ENCODE results near the gene NOS3. TPM values are rescaled to one million over a fixed set of nuclear protein-coding genes. Genes with fewer than 3 reads are reported as not detected.

Gene NOS3
- total RNA-seq, 2 donors from 2014 or later = 4.0 to 4.2 TPM

- intact Hi-C loops (cut with DNase I) = loop anchor here (5.0 kb wide), 1 partner anchor 78 kb away; no protein-coding TSS in a partner anchor
- H3K36me3 ChIP-seq = no peaks in the 10 kb centered on the region
These were observed 43.7 kb downstream of the NOS3 start for GRCh38 chr7:151034312-151035025.

DNA sequence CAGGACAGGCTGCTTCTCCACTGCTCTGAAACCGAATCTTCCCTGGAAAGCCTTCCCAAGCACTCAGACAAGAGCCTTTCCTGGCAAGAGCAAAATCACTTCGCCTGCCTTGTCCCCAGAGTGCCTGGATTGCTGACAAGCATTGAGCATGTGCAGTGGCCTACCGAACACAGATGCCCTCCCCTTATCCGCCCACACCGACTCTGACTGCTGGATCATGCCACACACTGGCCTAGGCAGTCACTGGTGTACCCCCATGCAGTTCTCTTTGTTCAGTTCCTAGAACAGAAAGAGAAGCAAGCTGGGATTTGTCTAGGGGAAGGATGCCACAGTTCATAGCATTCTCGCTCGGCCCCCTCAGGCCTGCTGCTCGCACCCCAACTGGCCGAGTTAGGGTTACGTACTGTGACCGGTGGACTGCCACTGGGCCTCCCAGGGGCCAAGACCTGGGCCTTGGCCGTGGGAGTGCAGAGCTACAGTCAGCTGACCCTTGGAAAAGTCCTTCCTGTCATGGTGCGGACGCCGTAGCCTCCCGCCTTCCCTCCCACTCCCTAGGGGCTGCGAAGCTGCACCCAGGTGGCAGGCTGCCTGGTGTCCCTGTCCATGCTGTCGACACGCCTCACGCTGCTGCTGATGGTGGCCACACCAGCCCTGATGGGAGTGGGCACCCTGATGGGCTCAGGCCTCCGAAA, 44.4 kb downstream of the NOS3 start:
- no peaks in the 10 kb centered on the region for H3K27me3 ChIP-seq
- no peak overlapping the region for H3K27ac ChIP-seq
- intact Hi-C loops (cut with DNase I) = no loop called here
- no peak overlapping the region for H3K9ac ChIP-seq (ENCODE audit: low read depth in 2 of 2, low read length in 2 of 2)
- DNase-seq = no peak
- TF ChIP-seq CTCF (IDR thresholded peaks at IDR 0.05) = no peak
- H3K36me3 ChIP-seq = no peaks in the 10 kb centered on the region
- no peaks in the 10 kb centered on the region for H3K4me1 ChIP-seq
- H3K4me3 ChIP-seq = no peak overlapping the region
- H3K9me3 ChIP-seq = no peaks in the 10 kb centered on the region

More at GRCh38 chr7:151034312-151035025, 43.7 kb downstream of the NOS3 start:
- H3K4me3 ChIP-seq = no peak overlapping the region
- no peaks in the 10 kb centered on the region for H3K9me3 ChIP-seq
- no peaks in the 10 kb centered on the region for H3K27me3 ChIP-seq
- no peak for TF ChIP-seq CTCF (IDR thresholded peaks at IDR 0.05)
- no peaks in the 10 kb centered on the region for H3K4me1 ChIP-seq
- no peak for DNase-seq
- no peak overlapping the region for H3K27ac ChIP-seq
- H3K9ac ChIP-seq (ENCODE audit: low read depth in 2 of 2, low read length in 2 of 2) = no peak overlapping the region

- H3K36me3 ChIP-seq = no peaks in the 10 kb centered on the region
These were observed 45.1 kb downstream of the NOS3 start for GRCh38 chr7:151035902-151036301.

DNA sequence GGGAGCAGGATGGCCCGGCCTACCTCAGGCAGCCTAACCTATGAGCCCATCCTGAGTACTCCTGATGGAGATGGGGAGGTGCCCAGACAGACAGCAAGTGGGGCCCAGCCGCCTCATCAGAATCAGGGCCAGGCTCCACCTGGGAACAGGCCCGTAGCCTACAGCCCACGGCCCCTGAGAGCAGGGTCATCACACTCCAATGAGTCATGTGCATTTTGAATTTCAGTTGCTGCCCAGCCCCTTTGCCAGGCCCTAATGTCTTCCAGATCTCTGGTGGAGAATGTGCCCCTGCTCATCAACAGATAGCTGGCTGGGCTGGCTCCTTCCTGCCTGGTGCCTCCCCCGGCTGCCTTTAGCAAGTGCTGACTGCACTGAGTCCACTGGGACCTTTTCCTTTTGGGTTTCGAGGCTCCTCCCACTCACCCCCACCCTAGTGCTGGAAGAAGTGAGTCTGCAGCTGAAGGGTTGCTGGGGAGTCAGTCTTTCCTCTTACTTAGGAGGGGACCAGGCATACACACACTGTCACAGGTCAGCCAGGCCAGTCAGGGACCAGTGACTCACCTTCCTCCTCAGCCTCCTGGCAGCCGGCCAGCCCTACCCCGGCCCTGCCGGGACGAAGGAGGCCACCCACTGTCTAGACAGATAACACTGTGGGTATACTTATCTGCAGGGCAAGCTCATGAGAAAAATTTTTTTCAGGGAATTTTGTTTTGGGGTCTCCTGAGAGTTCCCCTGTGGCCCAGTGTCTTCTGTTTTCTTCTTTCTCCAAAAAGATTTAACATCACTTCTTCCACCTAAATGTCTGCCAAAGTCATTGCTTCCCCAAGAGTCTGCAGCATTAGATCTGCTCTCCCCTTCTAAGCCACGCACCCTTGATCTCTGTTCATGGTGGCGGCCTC, 48.4 kb downstream of the NOS3 start:
- H3K9me3 ChIP-seq = no peaks in the 10 kb centered on the region
- H3K4me3 ChIP-seq = no peak overlapping the region
- no peak for TF ChIP-seq CTCF (IDR thresholded peaks at IDR 0.05)
- DNase-seq = peak; percentile 65
- intact Hi-C loops (cut with DNase I) = no loop called here
- no peaks in the 10 kb centered on the region for H3K27me3 ChIP-seq
- H3K27ac ChIP-seq = no peak overlapping the region
- no peaks in the 10 kb centered on the region for H3K4me1 ChIP-seq
- no peaks in the 10 kb centered on the region for H3K36me3 ChIP-seq
- no peak overlapping the region for H3K9ac ChIP-seq (ENCODE audit: low read depth in 2 of 2, low read length in 2 of 2)

More at GRCh38 chr7:151035902-151036301, 45.1 kb downstream of the NOS3 start:
- H3K4me3 ChIP-seq = no peak overlapping the region
- intact Hi-C loops (cut with DNase I) = no loop called here
- H3K9me3 ChIP-seq = no peaks in the 10 kb centered on the region
- H3K27ac ChIP-seq = no peak overlapping the region
- DNase-seq = no peak
- no peaks in the 10 kb centered on the region for H3K27me3 ChIP-seq
- no peak overlapping the region for H3K9ac ChIP-seq (ENCODE audit: low read depth in 2 of 2, low read length in 2 of 2)
- H3K4me1 ChIP-seq = no peaks in the 10 kb centered on the region
- no peak for TF ChIP-seq CTCF (IDR thresholded peaks at IDR 0.05)

DNA sequence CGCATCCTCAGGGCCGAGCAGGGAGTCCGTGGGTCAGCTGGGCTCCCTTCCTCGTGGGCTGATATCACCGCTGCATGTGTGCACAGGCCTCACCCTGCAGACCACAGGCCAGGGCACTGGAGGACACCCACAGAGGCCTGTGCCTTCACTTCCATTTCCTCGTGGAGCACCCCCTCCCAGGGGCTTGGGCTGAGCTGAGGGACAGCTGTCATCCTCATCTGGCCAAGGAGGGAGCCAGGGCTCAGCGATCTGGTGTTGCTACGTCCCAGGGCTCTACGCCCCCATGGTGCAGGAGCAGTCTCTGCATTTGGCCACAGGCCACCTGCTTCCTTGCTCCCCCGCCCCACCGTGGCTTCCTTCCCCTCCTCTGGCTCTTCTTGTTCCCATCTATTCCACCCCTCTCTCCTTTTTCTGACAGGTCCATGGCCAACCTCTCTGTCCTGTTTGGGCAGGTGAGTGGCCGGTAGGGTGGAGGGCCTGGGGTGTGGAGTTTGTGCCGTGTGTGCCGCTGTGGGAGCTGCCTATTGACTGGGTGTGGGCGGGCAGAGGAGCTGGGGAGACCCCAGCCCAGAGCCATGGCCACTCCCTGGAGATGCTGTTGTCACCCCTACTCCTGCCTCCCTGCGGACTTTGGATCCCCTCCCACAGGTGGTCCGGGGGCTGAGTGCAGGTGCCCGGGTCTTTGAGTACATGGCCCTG, 49.2 kb downstream of the NOS3 start:
- no peak overlapping the region for H3K4me3 ChIP-seq
- no peaks in the 10 kb centered on the region for H3K36me3 ChIP-seq
- H3K9me3 ChIP-seq = no peaks in the 10 kb centered on the region
- no peak overlapping the region for H3K9ac ChIP-seq (ENCODE audit: low read depth in 2 of 2, low read length in 2 of 2)
- intact Hi-C loops (cut with DNase I) = no loop called here
- no peak overlapping the region for H3K27ac ChIP-seq
- DNase-seq = no peak
- H3K4me1 ChIP-seq = no peaks in the 10 kb centered on the region
- TF ChIP-seq CTCF (IDR thresholded peaks at IDR 0.05) = no peak
- H3K27me3 ChIP-seq = no peaks in the 10 kb centered on the region

Measured in colonic mucosa (tissue), 4 donors.